Measurements from ENCODE around the gene PKN1.

PKN1 gene

GRCh38 chr19:14407605-14408484, 25.3 kb upstream of the PKN1 start:
- no peak for TF ChIP-seq CTCF (conservative IDR thresholded peaks at IDR 0.05; ENCODE audit: low read depth, low read length)
- no peak overlapping the region for H3K4me3 ChIP-seq (ENCODE audit: low read length)
- DNase-seq (ENCODE audit: low read depth) = no peak

GRCh38 chr19:14408491-14409145, 24.5 kb upstream of the PKN1 start:
- H3K4me3 ChIP-seq (ENCODE audit: low read length) = no peak overlapping the region
- TF ChIP-seq CTCF (conservative IDR thresholded peaks at IDR 0.05; ENCODE audit: low read depth, low read length) = no peak
- no peak for DNase-seq (ENCODE audit: low read depth)

GRCh38 chr19:14409146-14410023, 23.7 kb upstream of the PKN1 start:
- H3K4me3 ChIP-seq (ENCODE audit: low read length) = no peak overlapping the region
- TF ChIP-seq CTCF (conservative IDR thresholded peaks at IDR 0.05; ENCODE audit: low read depth, low read length) = no peak
- DNase-seq (ENCODE audit: low read depth) = no peak

- no peak for DNase-seq (ENCODE audit: low read depth)
- no peak for TF ChIP-seq CTCF (conservative IDR thresholded peaks at IDR 0.05; ENCODE audit: low read depth, low read length)
- no peak overlapping the region for H3K4me3 ChIP-seq (ENCODE audit: low read length)
These were observed 22.7 kb upstream of the PKN1 start for GRCh38 chr19:14410091-14411051.

- no peak for TF ChIP-seq CTCF (conservative IDR thresholded peaks at IDR 0.05; ENCODE audit: low read depth, low read length)
- H3K4me3 ChIP-seq (ENCODE audit: low read length) = no peak overlapping the region
- DNase-seq (ENCODE audit: low read depth) = no peak
These were observed 21.8 kb upstream of the PKN1 start for GRCh38 chr19:14411161-14411937.

GRCh38 chr19:14411938-14412245, 21.2 kb upstream of the PKN1 start:
- no peak for TF ChIP-seq CTCF (conservative IDR thresholded peaks at IDR 0.05; ENCODE audit: low read depth, low read length)
- no peak overlapping the region for H3K4me3 ChIP-seq (ENCODE audit: low read length)
- no peak for DNase-seq (ENCODE audit: low read depth)
